Esophagus squamous epithelium (tissue), 4 donors: ENCODE data around the gene OR10X1.

Experiments used
- CTCF ChIP-seq, 6 experiments: fragments of 450-650 bp in 4 of 6; fragments of 200-600 bp in 2 of 6; sonication (generic) in 2 of 6; IDR thresholded peaks; one replicate each; pipeline ENCODE4 v1.5.1; 2016 to 2019; ENCODE audit warnings: antibody characterized with exemption in 6 of 6, mild to moderate bottlenecking in 4 of 6, moderate library complexity in 4 of 6
- POLR2A ChIP-seq, 4 donors: fragments of 450-650 bp; IDR thresholded peaks; one replicate each; pipeline ENCODE4 v1.6.1; 2017; ENCODE audit warnings: antibody characterized with exemption in 4 of 4, mild to moderate bottlenecking in 4 of 4, moderate library complexity in 3 of 4

DNA sequence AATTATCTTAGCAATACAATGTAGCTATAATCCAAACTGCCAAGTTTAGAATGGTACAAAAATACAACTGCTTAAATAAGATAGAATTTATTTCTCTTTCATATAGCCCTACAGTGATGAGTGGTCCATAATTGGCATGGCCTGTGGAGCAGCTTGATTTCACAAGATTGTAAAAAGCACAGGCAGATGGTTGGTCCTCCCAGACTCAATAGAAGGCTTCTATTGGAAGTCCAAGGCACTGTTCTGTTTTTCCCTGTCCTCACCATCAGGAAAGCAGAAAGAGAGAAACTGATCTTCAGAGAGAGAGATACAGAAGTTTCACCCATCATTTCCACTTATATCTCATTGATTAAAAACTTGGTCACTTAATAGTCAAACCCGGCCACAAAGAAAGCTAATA, 7.5 kb downstream of the OR10X1 start:
- no peak for TF ChIP-seq CTCF (IDR thresholded peaks at IDR 0.05)
- no peak for TF ChIP-seq POLR2A (IDR thresholded peaks at IDR 0.05)
